ENCODE data around the gene PRR15. TPM values are rescaled to one million over a fixed set of nuclear protein-coding genes. Genes with fewer than 3 reads are reported as not detected.

The PRR15 gene
- total RNA-seq, 3 donors from 2014 or later = 0.64 to 13.2 (median 11.8) TPM

DNA sequence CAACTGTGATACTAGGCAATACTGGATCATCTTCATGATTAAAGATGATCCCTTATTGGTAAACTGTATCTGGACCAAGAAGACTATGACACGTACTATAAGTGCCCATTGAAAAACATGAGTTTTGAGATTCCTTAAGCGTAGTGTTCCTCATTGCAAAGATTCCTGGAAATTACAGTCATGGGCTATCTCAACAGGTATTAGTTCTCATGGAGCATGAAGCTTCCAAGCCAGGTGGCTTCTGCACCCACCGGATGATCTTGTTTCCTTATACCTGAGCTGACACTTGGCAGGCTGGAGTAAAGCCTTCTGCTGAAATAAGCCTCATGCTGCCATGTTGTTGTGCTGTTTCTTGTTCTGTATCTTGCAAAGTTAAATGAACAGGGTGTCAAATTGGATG, 8.6 kb upstream of the PRR15 start:
- Histone ChIP-seq H3K27me3 (no peaks in the 10 kb centered on the region), H3K9me3 (no peaks in the 10 kb centered on the region), H3K4me3 (no peak overlapping the region), H3K4me1 (no peaks in the 10 kb centered on the region), H3K36me3 (no peaks in the 10 kb centered on the region), H3K27ac (no peak overlapping the region)
- DNase-seq (ENCODE audit: low spot score in 2 of 2) = no peak
- TF ChIP-seq POLR2A (IDR thresholded peaks at IDR 0.05) (no peak), POLR2AphosphoS5 (IDR thresholded peaks at IDR 0.05) (no peak)
- TF ChIP-seq, protein P1, sequence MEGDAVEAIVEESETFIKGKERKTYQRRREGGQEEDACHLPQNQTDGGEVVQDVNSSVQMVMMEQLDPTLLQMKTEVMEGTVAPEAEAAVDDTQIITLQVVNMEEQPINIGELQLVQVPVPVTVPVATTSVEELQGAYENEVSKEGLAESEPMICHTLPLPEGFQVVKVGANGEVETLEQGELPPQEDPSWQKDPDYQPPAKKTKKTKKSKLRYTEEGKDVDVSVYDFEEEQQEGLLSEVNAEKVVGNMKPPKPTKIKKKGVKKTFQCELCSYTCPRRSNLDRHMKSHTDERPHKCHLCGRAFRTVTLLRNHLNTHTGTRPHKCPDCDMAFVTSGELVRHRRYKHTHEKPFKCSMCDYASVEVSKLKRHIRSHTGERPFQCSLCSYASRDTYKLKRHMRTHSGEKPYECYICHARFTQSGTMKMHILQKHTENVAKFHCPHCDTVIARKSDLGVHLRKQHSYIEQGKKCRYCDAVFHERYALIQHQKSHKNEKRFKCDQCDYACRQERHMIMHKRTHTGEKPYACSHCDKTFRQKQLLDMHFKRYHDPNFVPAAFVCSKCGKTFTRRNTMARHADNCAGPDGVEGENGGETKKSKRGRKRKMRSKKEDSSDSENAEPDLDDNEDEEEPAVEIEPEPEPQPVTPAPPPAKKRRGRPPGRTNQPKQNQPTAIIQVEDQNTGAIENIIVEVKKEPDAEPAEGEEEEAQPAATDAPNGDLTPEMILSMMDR (IDR thresholded peaks at IDR 0.05) = no peak
- intact Hi-C loops (cut with DNase I; ENCODE audit: low total_unique reads) = no loop called here

- DNase-seq (ENCODE audit: low spot score in 2 of 2) = no peak
- Histone ChIP-seq H3K27me3 (no peaks in the 10 kb centered on the region), H3K27ac (no peak overlapping the region), H3K9me3 (no peaks in the 10 kb centered on the region), H3K4me1 (no peaks in the 10 kb centered on the region), H3K36me3 (no peaks in the 10 kb centered on the region), H3K4me3 (no peak overlapping the region)
- no peak for TF ChIP-seq POLR2AphosphoS5 (IDR thresholded peaks at IDR 0.05)
- TF ChIP-seq, protein P1 (IDR thresholded peaks at IDR 0.05) = no peak
- no peak for TF ChIP-seq POLR2A (IDR thresholded peaks at IDR 0.05)
- intact Hi-C loops (cut with DNase I; ENCODE audit: low total_unique reads) = no loop called here
Observed at GRCh38 chr7:29556405-29557195, 7.0 kb upstream of the PRR15 start.

DNA sequence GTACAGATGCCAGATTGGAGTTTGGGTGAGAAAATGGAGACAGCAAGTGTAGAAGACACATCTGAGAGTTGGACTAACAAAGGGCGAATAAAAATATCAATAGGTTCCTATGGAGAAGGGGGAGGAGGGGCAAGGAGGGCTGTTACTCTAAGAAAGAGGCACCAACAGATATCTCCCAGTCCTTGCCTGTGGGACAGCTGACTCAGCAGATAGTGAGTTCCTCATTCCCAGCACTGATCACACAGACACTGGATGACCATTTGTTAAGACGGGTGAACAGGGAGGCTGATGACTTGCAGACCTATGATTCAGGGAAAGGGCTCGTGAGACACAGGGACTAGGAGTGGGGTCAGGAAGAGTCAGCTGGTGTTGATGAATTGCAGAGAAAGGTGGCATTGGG, 5.7 kb upstream of the PRR15 start:
- DNase-seq (ENCODE audit: low spot score in 2 of 2) = no peak
- Histone ChIP-seq H3K9me3 (no peaks in the 10 kb centered on the region), H3K4me1 (no peaks in the 10 kb centered on the region), H3K4me3 (no peak overlapping the region), H3K27ac (no peak overlapping the region), H3K27me3 (no peaks in the 10 kb centered on the region), H3K36me3 (no peaks in the 10 kb centered on the region)
- intact Hi-C loops (cut with DNase I; ENCODE audit: low total_unique reads) = no loop called here
- TF ChIP-seq, protein P1 (IDR thresholded peaks at IDR 0.05) = no peak
- no peak for TF ChIP-seq POLR2AphosphoS5 (IDR thresholded peaks at IDR 0.05)
- TF ChIP-seq POLR2A (IDR thresholded peaks at IDR 0.05) = no peak

DNA sequence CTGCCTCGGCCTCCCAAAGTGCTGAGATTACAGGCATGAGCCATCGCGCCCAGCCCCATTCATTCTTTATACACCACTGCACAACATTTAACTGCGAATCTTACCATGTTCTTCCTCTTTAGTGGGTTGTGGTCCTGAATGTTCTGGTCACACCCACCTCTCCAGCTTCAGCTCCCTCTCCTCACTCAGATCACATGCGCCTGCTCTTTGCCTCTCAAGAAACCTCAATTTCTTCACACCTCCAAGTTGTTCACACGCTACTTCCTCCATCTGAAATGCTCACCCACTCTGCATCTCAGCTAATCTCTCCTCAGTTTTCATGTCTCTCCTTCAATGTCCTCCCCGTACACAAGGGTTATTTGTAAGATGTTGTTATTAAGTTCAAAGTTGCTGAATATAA, 2.4 kb upstream of the PRR15 start:
- no peak for DNase-seq (ENCODE audit: low spot score in 2 of 2)
- H3K4me1 ChIP-seq = no peaks in the 10 kb centered on the region
- H3K9me3 ChIP-seq = no peaks in the 10 kb centered on the region
- no peaks in the 10 kb centered on the region for H3K27me3 ChIP-seq
- H3K27ac ChIP-seq = no peak overlapping the region
- intact Hi-C loops (cut with DNase I; ENCODE audit: low total_unique reads) = no loop called here
- H3K36me3 ChIP-seq = no peaks in the 10 kb centered on the region
- TF ChIP-seq POLR2A (IDR thresholded peaks at IDR 0.05) = no peak
- no peak for TF ChIP-seq POLR2AphosphoS5 (IDR thresholded peaks at IDR 0.05)
- TF ChIP-seq, protein P1 (IDR thresholded peaks at IDR 0.05) = no peak
- H3K4me3 ChIP-seq = no peak overlapping the region

DNA sequence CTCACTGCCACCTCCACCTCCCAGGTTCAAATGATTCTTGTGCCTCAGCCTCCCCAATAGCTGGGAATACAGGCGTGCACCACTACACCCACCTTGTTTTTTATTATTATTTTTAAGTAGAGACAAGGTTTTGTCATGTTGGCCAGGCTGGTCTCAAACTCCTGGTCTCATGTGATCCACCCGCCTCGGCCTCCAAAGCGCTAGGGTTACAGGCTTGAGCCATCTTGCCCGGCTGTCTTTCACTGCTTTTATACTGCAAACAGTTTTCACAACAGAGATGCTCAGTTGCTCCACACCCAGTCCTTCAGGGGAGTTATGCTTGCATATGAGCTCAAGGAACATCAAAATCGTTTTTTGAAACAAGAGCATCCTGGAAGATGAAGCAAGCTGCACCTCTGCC, 1.3 kb upstream of the PRR15 start:
- Histone ChIP-seq H3K27me3 (no peaks in the 10 kb centered on the region), H3K4me1 (no peaks in the 10 kb centered on the region), H3K9me3 (no peaks in the 10 kb centered on the region), H3K4me3 (peak overlapping the region in 2 of 3 donors; percentile 60 to 84), H3K27ac (no peak overlapping the region), H3K36me3 (no peaks in the 10 kb centered on the region)
- no peak for DNase-seq (ENCODE audit: low spot score in 2 of 2)
- TF ChIP-seq POLR2AphosphoS5 (IDR thresholded peaks at IDR 0.05) (no peak), POLR2A (IDR thresholded peaks at IDR 0.05) (no peak)
- TF ChIP-seq, protein P1 (IDR thresholded peaks at IDR 0.05) = no peak
- intact Hi-C loops (cut with DNase I; ENCODE audit: low total_unique reads) = no loop called here

All from breast epithelium (tissue), 4 donors.